HG02981 (cell line): ENCODE results near the gene BAZ1B.
"Not testable (repeated sequence)": the region's sequence is repeated elsewhere in the genome, so short reads cannot be mapped to it uniquely, and the experiment has no call there.

ENCODE experiments used
- ATAC-seq: cut with Tn5 transposase; IDR thresholded peaks from one replicate; pipeline ENCODE4 v1.9.1; 2021; ENCODE audit warnings: mild to moderate bottlenecking, moderate library complexity; ENCODE audit not compliant: unreplicated experiment

Gene BAZ1B

DNA sequence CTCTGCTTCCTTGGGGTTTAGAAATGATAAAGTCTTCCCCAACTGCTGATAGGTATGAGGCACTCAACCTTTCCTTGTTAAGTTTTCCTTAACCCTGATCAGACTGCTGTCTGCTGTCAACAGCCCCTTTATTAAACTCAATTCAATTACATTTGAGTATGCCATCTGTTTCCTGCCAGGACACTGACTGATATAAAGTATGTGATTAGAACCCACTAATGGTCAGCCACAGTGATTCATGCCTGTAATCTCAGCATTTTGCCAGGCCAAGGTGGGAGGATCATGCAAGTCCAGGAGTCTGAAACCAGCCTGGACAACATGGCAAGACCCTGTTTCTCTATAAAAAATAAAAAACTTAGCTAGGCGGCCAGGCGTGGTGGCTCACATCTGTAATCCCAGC lies 18.1 kb downstream of the BAZ1B start:
- ATAC-seq = no peak

DNA sequence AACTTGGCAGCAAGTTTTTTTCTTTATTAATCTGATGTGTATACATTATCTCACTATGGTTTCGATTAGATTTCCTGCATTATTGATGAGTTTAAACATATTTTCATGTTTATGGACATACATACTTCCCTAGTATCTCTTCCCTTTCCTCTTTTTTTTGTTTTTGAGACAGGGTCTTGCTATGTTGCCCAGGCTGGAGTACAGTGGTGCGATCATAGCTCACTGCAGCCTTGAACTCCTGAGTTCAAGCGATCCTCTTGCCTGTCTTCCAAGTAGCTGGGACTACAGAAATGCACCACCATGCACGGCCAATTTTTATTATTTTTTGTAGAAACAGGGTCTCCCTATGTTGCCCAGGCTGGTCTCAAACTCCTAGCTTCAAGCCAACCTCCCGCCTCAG lies 18.9 kb downstream of the BAZ1B start:
- ATAC-seq = no peak

DNA sequence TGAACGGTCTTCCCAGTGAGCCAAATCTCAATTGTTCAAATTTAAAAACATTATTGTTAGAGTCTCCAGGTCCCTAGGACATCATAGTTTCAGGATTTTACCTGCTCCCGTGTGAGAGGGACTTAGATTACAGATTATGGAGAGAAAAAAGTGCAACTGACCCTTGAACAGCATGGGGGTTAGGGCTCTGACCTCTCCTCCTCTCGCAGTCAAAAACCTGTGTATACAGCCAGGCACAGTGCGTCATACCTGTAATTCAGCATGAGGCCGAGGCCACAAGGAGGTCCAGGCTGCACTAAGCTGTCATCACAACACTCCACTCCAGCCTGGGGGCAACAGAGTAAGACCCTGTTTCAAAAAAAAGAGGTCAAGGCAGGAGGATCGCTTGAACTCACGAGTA lies 25.5 kb downstream of the BAZ1B start:
- ATAC-seq = no peak

DNA sequence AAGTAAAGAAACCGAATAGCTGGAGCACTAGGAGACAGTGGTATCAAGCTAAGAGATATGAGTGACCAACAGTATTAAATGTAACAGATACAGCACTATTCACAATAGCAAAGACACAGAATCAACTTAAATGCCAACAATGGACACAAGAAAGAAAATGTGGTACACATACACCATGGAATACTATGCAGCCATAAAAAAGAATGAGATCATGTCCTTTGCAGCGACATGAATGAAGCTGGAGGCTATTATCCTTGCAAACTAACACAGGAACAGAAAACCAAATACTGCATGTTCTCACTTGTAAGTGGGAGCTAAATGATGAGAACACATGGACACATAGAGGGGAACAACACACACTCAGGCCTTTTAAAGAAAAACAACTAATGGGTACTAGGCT lies 26.6 kb downstream of the BAZ1B start:
- ATAC-seq = not testable (repeated sequence)

DNA sequence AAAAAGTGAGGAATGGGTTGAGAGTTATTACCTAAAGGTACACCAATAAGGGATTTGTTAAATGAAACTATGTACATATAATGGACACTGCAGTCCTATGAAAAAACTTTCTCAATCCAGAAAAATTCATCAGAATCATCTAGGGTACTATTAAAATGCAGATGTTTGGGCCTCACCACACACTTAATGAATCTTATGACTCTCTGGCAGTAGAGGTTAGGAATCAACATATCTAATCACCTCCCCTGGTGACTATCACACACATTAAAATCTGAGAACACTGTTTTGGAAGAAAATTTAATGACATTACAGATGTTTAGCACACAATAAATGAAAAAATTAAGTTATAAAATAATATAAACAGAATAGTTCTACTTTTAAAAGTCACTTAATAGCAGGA lies 32.1 kb downstream of the BAZ1B start:
- no peak for ATAC-seq

DNA sequence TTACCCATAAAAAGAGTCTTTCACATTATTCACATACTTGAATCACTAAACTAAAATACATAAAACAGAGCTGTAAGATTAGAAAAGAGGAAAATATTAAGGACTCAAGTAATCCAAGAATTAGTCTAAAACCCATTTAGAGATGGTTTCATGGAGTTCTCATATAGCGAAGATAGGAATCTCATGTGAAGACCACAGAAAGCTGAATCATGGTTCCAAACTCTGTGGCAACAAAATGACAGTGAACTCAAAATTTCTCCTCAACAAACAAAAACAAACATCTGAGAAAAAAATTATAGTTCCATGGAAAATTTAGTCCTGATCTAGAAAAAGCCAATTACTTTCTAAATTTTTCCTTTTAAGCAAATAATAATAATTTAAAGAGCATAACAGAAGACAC lies 34.6 kb downstream of the BAZ1B start:
- ATAC-seq = no peak

DNA sequence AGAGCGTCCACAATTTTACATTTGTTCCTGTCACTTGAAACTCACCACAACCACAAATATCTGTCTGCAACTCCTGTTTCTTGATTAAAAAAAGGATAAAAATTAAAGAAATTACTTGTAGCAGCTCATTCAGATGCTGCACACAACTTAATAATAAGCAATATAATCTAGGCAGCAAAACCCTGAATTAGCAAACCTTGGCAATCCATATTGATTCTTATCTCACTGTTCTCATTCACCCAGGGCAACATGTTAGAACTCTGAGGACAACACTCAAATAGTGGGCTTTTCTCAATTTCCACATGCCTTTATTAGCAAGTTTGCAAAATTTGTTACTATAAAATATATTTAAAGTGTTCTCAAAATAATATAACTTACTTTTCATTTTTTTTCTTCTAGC lies 38.9 kb downstream of the BAZ1B start:
- ATAC-seq = no peak

DNA sequence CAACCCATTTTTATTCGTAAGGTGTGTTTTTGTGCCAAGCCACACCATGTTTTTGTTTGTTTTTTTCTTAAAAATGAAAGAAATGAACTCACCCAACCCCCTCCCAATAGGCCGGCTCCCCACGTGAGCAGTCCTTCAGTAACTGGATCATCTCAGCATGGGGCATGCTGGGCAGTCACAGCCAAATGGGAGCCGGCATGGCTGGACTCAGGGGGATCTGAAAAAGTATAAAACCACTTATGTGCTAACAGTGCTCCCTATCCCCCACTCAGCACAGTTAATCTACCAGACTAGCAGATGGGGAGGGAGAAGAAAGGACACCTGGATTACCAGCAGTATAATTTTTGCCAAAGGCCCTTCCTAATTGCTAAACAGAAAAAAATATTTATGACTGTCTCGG lies 39.3 kb downstream of the BAZ1B start:
- no peak for ATAC-seq

DNA sequence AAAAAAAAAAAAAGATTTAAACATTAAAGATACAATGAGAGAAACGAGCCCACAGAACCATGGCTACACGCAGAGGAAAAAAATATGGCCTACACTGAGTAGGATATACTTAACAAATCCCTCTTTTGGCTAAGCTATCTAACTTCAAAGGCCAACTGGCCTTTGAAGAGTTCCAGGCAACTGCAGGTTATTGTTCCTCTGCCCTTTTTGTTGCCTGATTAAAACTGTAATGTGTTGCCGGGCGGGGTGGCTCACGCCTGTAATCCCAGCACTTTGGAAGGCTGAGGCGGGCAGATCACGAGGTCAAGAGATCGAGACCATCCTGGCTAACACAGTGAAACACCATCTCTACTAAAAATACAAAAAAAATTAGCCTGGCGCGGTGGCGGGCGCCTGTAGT lies 40.6 kb downstream of the BAZ1B start:
- not testable (repeated sequence) for ATAC-seq

DNA sequence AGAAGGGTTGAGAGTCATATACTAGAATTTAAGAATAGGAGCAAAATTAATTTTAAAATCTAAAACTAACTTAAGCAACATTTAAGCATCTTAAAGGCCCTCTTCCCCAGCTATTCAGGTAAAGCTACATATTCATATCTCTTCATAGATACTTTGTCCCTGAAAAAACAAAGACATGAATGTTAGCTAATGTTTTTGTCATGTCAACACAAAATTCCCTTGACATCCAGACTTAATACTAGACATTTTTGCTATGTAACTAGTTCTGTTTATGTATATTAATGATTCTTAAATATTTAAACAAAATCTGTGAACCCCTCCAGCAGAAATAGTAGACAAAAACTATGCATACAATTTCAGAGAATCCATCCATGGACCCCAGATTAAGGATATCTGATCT lies 43.5 kb downstream of the BAZ1B start:
- ATAC-seq = no peak

DNA sequence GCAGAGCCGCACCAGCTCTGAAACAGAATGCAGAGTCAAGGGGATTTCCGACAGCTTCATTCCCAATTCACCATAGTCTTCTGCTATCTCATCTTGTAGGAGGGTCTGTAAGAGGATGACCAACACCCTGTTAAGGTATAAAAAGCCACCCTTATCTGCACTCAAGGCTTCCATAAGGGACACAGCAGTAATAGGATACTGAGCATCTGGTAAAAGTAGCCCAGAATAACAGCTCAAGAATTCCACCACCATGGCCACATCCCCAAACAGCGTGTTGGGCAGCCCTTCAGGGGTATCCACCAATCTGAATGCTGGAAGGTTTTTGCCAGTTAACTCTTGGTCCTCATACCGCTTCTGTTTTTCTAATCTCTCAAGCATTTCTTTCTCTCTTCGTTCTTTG lies 44.7 kb downstream of the BAZ1B start:
- ATAC-seq = no peak

DNA sequence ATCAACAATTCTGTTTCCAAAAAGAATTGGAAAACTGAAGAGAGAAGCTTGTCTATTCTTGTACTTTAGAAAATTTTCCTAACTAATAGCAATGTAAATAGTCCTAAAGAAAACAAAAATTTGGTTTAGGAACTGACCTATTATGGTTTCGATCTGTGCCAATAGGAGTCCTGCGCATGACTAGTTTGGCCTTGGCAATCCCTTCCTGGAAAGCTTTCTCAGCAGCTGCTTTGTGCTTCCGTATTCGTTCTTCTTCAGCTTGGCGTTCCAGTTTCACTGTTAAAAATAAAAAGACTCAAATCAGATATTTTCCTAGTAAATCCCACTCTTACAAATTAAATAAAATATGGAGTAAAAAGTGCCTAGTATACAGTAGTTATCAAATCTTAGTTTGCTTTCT lies 51.9 kb downstream of the BAZ1B start:
- ATAC-seq = no peak

DNA sequence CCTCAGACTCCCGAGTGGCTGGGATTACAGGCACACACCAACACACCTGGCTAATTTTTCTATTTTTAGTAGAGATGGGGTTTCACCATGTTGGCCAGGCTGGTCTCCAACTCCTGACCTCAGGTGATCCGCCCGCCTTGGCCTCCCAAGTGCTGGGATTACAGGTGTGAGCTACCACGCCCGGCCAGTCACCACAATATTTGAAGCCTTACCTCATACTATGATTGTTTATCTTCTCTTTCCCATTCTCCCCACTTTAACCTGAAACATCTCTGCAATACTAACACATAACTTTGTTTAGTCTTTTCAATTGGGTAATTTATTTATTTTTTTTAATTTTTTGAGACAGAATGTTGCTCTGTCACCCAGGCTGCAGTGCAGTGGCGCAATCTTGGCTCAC lies 55.0 kb downstream of the BAZ1B start:
- not testable (repeated sequence) for ATAC-seq

DNA sequence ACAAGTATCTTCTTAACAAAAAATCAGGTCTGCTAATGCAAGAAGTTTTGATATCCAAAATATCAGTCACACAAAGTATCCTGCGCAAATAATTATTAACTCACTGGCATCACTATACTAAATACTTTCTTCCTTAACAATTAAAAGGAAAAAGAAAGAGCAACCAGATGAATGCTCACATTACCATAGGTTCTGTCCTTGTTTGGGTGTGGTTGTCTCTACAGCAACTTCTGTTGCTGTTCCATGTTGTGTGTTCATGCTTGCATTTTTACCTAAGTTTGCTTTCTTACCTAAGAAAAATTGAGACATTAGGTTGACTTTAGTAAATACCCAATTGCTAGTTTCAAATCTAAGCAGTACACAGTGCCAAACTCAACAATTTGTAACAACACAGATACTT lies 56.0 kb downstream of the BAZ1B start:
- no peak for ATAC-seq

DNA sequence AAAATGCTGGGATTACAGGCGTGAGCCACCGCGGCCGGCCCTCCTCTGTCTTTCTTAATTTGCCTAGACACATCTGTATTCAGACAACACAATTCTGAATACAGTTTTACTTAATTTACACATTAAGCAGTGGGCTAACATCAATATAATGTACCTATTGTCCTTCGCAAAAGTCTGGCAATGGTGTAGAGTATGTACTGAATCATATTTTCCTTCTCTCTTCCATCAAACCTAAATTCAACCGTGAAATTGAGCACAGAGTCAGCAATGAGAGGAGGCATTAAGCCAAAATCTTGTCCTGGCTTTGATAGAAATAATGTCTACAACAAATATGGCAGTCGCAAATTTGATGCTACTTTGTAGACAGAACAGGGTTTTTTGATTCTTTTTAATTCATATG lies 58.1 kb downstream of the BAZ1B start:
- no peak for ATAC-seq

DNA sequence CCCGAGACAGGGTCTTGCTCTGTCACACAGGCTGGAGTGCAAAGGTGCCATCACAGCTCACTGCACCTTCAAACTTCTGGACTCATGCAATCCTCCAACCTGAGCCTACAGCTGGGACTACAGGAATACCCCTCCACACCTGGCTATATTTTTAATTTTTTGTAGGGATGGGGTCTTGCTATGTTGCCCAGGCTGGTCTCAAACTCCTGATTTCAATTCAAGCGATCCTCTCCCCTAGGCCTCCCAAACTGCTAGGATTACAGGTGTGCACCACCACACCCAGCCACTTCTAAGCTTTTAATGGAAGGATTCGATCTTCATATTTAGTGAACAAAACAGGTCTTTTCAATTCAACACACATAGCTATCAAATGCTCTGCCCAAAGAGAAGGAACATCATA lies 58.8 kb downstream of the BAZ1B start:
- no peak for ATAC-seq

DNA sequence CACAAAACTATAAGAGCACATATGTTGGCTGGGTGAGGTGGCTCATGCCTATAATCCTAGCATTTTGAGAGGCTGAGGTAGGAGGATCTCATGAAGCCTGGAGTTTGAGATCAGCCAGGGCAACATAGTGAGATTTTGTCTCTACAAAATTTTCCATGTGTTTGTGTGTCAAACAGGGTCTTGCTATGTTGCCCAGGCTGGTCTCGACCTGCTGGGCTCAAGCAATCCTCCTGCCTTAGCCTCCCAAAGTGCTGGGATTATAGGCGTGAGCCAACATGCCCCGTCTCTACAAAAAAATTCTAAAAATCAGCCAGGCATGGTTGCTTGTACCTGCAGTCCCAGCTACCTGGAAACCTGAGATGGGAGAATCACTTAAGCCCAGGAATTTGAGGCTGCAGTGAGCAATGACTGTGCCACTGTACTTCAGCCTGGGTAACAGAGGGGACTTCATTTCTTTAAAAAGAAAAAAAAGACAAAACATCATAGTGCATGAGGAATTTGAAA lies 60.3 kb downstream of the BAZ1B start:
- no peak for ATAC-seq

DNA sequence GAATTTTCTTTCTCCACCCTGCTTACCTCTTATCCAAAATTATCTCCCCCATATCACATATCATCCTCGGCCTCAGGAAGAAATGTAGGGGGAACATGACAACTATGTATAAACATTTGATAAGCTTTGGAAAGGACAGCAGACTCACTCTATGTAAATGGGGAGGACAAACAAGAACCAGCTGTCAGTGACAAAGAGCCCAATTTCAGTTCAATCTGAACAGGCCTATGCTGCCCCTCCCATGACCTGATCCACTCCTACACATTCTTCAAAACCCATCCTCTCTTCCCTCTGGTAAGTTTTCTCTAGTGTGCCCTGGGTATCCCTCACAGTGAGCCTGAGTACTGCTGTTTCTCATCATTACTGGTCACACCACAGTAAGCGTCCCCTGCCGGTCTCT lies 67.7 kb downstream of the BAZ1B start:
- no peak for ATAC-seq

DNA sequence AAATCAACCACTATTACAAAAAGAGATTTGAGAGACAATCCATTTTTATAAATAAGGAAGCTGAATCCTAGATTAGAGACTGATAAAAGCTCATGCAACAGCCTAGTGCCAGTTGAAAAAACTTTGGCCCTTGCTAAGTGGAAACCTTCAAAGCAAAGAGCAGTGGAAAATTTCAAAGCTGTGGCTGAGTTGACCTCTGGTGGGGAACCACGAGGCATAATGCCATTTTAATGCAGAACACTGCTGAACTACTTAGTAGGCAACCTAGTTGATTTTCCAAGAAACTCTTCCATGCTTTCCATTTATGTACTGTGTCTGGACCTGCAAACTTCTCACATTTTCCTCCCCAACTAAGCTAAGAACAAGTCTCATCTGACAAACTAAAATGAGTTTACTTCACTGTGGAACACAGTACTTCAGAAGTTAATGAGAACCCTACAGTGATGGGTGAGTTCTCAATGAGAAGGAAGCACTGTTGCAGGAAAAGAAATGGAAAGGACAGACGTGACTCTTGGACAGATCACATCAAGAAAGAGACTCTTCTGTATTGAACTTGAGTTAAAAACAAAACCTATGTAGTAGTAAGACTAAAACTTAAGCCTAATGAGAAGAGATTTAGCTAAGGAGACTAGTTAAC lies 69.0 kb downstream of the BAZ1B start:
- ATAC-seq = no peak

DNA sequence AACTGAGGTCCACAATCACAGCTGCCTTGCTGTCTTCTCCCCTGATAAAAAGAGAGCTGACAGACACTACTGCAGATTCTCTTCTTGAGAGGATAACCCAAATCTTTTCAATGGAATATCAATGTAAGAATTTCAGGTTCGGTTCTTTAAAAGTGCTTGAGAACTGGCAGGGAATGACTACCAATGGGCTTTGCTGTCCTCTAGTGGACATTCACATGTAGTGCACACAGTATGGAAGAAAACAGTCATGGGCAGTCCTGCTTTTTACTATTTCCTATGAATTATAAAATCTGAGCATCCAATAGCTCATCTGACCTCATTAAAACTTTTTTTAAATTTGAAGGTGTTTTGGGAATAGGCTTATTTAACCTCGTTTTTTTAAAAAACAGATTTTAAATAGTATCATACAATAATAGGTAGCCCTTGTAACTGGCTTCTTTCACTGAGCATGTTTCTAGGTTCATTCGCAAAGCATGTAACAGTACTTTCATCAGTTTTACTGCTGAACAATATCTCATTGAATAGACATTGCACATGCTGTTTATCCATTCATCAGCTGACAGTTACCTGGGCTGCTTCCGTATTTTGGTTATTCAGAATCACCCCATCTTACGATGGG lies 70.2 kb downstream of the BAZ1B start:
- no peak for ATAC-seq

DNA sequence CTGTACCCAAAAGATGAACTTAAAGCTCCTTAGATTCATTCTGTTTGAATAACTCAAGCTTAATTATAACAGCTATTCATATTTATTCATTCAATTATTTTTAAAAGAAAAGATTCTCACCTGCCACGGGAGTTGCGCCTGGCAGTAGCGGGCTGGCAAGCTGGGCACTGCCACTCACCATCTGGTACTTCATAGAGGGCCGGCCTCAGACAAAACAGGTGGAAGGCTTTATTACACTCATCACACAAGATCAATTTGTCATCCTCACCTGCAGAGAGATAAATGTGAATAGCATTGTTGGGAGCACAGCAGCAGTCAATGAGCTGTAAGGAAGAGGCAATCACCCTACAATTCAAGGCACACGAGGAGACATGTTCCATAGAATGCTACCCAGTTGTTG lies 72.7 kb downstream of the BAZ1B start:
- no peak for ATAC-seq

DNA sequence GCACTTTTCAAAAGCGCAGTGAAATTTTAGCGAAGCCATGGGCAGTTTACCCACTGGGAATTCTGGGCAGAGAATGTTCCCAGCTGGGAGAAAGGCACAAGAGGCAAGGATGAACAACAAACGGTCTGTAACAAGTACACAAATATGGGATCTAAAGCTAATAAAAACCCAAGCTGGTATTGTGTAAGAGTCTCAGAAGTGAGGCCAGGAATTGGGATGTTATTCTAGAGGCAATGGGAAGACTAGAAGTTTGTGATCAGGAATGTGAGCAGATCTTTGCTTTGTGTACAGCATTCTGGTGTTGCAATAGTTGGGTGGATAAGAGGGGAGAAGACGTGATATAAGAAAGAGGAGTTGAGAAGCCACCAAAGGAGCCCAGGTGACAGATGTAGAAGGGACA lies 73.5 kb downstream of the BAZ1B start:
- ATAC-seq = no peak

DNA sequence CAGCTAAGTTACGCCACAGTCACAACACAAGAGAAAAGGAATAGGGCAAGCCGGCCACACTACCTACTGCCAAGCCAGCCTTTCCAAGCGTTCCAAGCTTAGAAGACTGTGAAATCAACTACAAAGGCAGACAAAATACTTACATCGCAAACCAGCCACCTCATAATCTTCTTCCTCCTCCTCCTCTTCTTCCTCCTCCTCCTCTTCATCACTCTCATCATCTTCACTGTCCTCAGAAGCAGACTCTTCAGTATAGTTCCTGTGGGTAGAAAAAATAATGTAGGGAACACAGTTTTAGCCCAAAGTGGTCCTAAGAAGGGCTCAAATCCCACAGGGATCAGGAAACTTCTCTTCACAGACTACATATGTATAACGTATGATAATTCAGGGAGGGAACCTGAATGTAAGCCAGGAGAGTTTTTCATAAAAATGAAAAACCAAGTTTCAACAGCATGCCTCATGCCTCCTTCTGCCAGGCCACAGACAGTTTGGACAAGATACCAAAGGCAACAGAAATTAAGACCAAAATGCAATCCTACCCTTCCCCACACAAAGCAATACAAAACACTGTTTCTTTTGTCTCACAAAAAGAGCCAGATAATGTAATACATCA lies 74.9 kb downstream of the BAZ1B start:
- ATAC-seq = no peak
